NCI-H2029 (cell line): ENCODE results near the gene AGRN.

Experiments used
- DNase-seq: peaks from one replicate; lab custom pipeline; 2025; lab: John Stamatoyannopoulos, UW

AGRN gene

DNA sequence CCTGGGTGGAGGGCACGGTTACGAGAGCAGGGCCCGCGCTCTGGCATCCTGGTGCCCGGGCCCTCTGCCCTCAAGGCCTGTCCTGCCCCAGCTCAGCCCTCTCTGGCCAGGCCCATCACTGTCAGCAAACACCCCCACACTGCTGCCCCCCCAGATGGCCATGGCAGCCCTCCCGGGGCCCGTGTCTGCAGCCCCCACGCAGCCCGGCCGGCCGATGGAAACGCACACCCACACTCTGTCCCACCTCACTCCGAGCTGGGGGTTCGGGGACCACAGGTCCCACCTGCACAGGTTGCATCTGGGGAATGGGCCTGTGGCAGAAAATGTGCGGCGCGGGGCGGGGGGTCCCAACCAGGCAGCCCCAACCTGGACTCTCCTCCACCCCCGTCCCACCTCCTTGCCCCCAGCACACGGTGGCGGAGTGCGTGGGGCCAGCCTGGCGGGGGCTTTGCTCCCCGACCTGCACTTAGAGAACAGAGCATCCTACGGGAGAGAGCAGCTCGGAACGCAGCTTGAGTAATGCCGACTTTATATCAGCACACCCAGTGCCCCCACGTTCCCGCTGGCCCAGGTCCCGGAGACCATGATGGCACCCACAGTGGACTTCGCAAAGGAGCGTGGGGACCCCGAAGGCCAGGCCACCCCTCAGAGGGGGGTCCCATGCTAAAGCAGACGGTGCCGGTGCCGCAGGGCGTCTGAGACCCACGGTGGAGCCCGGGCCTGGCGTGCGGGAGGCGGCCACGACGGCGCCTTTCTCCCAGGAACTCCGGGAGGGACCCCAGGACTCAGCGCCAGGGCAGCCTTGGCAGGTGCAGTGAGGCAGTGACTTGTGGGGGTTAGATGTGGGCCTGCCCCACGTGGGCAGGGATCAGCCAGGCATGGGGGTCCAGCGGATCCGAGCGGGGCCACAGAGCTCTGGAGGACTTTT lies 61.7 kb downstream of the AGRN start:
- no peak for DNase-seq

DNA sequence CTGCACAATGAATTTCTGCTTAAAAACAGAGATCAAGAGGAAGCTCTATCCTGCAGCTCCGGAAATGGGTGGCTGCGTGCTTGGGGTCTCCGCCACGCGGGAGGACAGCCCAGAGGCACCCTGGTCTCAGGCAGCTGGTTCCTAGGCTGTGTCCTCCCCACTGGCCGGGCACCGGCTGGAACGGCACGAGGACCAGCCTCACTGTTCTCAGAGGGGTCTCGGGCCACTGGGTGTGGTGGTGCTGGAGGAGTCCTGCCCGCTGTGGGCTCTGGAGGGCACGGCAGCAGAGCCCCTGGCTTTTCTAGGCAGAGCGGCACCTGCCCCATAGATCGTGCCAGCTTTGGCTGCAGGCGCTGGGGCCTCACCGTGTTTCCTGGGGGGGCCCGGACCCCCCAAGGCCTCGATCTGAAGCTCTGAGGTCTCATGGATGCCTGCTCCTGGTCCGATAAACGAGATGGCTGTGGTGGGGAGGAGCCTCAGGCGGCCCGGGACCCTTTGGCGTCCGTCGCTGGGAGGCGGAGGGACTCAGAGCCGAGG lies 62.4 kb downstream of the AGRN start:
- no peak for DNase-seq

DNA sequence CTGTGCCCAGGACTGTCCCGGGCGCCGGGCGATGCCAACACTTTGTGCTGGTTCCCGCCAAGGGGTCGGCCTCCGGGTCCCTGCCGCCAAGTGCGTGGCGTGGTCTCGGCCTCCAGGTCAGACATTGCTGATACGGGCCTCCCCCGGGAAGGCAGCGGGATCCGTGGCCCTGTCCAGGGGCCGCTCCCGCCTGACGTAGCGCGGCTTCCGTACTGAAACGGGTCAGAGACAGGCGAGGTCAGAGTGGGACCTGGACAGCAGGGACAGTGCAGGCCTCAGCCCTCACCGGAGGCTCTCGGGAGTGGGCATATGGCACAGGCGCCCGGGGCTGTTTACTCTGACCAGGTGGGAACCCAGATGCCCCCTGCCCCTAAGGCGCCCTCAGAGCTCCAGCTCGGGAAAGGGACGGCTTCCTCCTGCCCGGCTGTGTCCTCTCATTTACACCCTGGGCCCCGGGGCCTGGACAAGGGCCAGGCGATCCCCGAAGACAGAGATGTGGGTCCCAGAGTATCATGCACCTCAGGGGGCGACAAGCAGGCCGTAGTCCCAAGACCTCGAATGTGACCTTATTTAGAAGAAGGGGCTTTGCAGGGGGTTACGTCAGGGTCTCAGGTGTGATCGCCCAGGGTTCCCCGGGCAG lies 63.0 kb downstream of the AGRN start:
- no peak for DNase-seq

DNA sequence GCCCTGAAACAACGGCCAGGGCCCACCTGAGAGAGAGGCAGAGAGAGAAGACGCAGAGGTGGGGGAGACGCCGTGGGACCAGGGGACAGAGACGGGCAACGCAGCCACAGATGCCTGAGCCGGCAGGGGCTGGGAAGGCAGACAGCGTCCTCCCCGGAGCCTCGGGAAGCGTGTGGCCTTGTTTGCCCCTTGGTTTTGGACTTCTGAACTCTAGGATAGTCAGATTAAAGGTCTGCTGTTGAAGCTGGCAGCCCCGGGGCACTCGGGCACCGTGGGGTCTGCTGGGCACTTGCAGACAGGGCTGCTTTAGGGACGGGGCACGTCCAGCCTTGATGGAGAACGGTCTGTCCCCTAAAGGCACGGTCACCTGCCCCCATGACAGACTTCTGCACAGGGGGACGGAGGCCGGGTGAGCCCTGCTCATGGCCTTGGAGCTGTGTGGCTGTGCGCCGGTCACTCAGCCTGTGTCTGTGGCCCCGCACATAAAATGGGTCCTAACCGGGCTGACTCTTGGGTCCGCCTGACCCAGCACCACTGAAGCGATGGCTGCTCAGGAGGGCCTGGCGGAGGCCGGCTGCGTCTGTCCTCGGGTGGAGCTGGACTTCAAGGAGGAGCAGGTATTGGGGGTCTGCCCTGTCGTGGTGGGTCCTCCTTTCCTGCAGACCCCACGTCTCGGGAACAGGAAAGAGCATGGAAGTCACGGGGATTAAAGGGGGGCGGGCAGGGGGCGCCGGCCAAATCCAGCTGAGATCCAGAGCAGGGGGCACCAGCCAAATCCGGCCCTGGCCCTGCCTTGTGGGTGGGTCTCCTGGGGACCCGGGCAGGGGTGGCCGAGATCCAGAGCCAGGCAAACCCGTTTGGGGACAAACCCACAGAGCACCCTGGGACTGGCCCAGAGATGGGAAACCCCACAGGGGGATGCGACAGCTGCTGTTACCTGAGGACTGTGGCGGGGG lies 63.8 kb downstream of the AGRN start:
- DNase-seq, result no peak

DNA sequence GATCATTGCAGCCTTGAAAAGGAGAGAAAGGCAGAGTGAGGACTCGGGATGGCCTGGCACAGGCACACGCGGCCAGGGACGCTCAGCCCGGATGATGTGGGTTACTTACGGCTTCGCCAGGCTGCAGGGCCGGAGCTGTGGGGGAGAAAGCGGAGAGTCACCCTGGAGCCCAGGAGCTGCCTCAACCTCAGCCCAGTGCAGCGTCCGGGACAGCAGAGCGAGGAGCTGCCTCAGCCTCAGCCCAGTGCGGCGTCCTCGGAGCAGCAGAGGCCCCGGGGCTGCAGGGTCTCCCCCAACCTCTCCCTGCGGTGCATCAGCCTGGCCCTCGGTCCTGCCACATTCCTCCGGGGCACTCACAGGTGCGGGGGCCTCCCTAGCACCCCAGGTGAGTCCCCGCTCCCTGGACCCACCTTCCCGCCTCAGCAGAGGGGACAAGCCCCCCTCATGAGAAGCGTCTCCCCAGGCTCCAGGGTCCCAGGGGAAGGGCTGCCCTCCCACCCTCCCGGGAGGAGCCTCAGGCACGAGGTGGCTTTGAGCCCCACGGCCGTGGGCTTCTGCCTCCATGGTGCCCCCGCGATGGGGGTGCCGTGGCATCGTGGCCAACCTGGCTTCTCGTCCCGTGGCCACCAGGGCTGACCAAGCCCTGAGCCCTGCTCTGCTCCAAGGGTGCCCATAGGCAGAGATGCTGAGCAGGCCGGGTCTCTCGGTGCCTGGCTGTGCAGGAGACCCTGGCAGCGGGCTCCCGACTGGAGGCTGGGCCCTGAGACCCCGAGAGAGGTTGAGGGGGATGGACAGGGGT lies 64.7 kb downstream of the AGRN start:
- DNase-seq, result no peak

- no peak for DNase-seq
Observed at GRCh38 chr1:1085171-1085841, 65.4 kb downstream of the AGRN start.

DNA sequence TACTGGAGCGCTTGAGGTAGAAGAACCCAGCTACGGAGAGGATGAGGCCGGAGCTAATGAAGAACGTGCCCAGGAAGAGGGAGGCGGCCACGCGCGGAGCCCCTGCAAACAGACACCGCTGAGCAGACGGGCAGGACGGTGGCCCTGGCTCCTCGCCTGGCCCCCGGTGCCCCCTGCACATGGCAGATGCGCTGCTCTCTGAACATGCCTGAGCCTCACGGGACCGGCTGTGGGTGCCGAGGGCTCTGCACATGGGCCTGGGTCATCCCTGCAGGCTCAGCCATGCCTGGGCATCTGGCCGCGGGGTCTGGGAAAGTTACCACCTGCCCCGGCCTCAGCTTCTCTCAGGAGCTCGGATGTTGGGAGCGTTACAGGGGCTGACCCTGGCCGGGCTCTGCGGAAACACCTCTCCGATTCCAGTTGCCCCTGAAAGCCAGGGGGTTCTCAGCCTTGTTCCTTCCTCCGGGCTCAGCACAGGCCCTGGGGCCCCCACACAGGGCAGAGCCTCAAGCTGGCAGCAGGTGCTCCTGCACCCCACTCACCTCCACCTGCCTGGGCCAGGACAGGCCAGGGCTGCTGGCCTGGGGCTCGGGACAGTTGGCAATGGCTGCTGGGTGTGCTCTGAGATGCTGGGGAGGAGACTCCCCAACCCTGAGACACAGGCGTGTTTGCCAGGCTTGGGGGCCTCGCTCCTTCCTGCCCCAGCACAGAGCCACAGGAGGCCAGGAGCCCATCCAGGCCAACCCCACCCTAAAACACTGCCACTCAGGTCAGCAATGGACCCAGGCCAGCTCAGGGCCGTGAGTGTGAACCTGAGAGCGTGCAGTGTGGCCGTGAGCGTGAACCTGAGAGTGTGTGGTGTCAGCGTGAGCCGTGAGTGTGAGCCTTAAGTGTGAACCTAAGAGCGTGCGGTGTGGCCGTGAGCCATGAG lies 66.3 kb downstream of the AGRN start:
- no peak for DNase-seq

GRCh38 chr1:1086911-1087341 lies 67.0 kb downstream of the AGRN start:
- DNase-seq, result no peak

- no peak for DNase-seq
Observed at GRCh38 chr1:1087351-1088028, 67.6 kb downstream of the AGRN start.

DNA sequence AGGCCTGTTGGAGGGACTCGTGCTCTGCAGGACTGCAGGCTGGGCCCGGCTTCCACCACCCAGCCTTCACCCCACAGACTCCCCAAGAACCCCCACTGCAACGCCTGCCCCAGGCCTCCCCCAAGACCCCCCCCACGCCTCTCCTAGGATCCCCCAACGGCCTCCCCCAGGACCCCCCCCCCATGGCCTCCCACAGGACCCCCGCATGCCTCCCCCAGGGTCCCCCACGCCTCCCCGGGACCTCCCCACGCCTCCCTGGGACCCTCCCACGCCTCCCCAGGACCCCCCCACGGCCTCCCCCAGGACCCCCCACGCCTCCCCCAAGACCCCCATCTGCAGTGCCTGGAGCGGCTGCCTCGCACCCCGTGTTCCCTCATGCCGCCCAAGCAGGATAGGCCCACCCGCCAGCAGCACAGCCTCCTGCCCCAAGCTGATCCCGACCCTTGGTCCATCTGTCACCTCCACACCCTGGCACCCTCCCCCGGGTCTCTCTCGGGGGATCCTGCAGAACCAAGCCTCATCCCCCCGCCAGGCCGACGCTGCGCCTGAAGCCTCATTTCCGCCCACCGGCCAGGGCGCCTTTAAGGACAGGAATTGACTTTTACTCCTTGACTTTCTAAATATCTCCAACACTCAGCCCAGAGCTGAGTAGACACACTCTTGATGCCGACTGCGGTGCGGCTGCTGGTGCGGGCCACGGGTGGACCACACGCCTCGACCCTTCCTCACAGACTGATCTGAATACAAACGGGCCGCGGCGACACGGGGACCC lies 68.3 kb downstream of the AGRN start:
- DNase-seq, result no peak

GRCh38 chr1:1088801-1089680 lies 69.1 kb downstream of the AGRN start:
- DNase-seq, result no peak

DNA sequence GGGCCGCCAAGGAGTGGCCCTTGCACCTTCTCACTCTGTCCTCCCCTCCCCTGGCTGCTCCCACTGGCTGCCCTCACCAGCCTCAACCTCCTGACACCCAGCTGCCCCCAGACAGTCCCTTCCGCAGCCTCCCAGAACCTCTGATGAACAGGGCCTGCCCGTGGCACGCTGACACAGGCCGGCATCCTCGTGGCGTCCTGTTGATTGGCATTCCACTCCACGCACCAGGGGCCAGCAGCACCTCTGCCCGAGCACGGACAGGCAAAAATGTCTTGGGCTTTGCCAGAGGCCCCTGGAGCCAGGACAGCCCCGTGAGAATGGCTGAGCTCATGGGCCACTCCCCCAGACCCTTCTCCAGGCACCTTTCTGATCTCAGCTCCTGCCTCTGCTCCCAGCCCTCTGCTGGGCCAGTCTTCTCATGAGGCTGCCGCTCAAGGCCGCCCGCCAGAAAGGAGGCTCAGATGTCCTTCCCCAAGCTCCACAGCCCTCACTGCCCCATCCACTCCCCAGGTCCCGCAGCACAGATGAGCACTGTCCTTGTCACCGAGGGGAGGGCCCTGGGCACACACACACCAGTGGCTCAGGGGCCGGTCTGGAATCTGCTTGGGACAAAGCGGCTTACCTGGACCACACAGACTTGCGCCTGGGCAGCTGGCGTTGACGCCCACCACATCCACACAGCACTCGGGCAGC lies 70.0 kb downstream of the AGRN start:
- DNase-seq, result no peak

GRCh38 chr1:1090424-1091343 lies 70.8 kb downstream of the AGRN start:
- DNase-seq, result no peak

DNA sequence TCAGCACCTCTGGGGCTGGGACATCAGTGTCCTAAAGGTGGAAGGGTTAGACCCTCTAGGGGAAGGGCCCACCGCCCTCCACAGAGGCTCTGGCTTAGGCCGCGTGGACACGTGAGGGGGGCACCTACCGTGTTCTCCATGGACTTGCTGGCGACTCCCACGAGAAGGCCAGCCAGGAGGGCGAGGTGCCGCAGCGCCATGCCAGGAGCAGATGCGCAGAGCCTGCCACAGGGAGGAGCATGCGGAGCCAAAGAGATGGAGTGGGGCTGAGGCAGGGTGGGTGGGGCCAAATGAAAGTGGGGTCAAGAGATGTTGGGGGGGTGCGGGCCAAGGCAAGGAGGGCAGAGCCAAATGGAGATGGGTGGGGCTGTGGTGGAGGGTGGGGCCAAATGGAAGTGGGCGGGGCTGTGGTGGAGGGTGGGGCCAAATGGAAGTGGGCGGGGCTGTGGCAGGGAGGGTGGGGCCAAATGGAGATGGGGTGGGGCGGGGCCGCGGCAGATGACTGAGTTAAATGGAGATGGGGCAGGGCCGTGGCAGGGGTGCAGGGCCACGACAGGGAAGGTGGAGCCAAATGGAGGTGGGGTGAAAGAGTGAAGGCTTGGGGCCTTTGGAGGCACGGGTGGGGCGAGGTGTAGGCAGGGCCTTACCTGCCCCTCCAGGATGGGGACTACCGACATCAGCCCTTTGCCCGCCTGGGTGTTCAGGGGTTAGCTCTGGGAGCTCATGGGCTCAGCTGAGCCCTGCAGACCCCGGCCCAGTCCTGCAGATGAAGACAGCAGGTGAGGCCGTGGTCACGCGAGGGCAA lies 71.6 kb downstream of the AGRN start:
- DNase-seq, result no peak
